ENCODE measurements around the gene TGM2.

- TF ChIP-seq CTCF (IDR thresholded peaks at IDR 0.05) (no peak), POLR2A (IDR thresholded peaks at IDR 0.05) (no peak)
These were observed 19.9 kb downstream of the TGM2 start for GRCh38 chr20:38144974-38145728.

Measured in esophagus squamous epithelium (tissue), 4 donors.